Activated CD4-positive, alpha-beta T cell treated with anti-CD3 and anti-CD28 coated beads, Interleukin-2, amount 50 U/mL, for 16 hours (primary cell): ENCODE measurements around the gene ICAM2.
"Not testable (repeated sequence)": the region's sequence is repeated elsewhere in the genome, so short reads cannot be mapped to it uniquely, and the experiment has no call there.

ENCODE experiments used
- DNase-seq: peaks from one replicate; pipeline ENCODE4 v3.0.0-alpha.2; 2020

Gene ICAM2

GRCh38 chr17:64008830-64009229 lies 11.6 kb downstream of the ICAM2 start:
- DNase-seq: no peak

- DNase-seq: no peak
Measured at GRCh38 chr17:64008346-64008745, 12.1 kb downstream of the ICAM2 start.

GRCh38 chr17:64007838-64008282 lies 12.6 kb downstream of the ICAM2 start:
- DNase-seq: no peak

DNA sequence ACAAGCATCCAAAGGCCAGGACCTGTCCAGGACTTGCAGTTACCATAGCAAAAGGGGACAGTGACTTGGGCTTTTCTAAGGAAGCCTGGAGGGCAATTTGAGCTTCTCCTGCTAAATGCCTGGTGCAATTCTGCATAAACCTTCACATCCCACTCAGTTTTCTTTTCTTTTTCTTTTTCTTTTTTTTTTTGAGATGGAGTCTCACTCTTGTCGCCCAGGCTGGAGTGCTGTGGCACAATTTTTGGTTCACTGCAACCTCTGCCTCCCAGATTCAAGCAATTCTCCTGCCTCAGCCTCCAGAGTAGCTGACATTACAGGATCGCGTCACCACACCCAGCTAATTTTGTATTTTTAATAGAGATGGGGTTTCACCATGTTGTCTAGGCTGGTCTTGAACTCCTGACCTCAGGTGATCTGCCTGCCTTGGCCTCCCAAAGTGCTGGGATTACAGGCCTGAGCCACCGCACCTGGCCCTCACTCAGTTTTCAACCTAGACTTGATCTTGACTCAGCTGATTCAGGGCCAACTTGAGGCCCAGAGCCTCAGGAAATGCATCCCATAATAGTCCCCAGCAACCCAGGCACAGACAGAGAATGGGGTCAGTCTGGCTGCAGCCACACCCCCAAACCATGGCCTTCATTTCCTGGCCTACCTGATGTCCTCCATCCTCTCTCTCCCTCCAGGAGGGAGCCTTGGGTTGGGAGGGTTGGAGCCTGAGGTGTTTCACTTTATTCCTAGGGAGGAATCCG lies 13.2 kb downstream of the ICAM2 start:
- DNase-seq: not testable (repeated sequence)

- DNase-seq: no peak
Measured at GRCh38 chr17:64006361-64007088, 13.9 kb downstream of the ICAM2 start.

DNA sequence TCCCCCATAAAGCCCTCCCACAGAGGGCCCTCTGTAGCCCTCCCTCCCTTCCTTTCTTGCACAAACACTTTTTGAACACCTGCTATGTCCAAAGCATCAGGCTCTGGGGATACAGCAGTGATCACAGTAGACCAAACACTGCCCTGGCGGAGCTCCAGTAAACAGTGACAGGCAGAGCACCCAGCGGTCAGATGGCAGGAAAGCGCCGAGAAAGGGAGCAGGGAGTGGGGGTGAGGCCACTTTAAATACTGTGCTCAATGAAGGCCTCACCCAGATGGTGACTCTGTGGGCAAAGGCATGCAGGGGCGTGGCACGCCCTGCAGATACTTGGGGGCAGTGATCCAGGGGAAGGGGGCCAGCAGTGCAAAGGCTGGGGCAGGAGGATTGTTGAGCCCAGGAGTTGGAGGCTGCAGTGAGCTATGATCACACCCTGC lies 14.7 kb downstream of the ICAM2 start:
- DNase-seq: no peak

DNA sequence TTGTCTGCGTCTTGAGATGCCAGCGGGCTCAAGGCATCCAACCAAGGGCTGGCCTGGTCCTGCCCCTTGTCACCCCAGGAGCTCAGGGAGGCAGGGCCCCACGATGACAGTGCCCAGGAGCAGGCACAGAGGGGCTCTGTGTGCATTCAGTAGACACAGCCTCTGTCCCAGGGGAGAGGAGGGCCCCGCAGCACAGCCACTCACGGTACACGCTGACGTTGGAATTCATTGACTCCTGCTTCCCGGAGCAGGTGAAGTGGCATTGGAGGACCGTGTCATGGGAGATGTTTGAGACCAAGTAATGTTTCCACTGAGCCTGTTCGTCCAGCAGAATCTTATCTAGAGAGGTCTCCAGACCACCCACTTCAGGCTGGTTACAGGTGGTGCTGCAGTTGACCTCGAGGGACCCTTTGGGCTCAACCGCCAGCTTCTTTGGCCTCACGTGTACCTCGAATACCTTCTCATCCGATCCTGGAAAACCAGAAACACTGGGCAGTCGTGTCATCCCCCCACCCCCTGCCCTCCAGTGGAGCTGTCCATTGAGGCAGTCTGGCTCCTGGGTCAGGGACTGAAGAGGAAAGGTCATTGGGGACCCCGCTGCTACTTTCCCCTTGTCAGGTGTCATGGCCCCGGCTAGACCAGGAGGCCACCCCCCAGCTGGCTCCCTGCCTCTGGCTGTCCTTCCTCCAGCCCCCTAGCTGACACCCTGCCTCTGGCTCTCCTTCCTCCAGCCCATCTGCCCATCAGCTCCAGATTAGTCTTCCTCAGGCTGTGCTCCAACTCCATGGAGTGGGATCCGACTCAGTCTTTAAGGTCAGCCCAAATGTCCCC lies 15.3 kb downstream of the ICAM2 start:
- DNase-seq: no peak

DNA sequence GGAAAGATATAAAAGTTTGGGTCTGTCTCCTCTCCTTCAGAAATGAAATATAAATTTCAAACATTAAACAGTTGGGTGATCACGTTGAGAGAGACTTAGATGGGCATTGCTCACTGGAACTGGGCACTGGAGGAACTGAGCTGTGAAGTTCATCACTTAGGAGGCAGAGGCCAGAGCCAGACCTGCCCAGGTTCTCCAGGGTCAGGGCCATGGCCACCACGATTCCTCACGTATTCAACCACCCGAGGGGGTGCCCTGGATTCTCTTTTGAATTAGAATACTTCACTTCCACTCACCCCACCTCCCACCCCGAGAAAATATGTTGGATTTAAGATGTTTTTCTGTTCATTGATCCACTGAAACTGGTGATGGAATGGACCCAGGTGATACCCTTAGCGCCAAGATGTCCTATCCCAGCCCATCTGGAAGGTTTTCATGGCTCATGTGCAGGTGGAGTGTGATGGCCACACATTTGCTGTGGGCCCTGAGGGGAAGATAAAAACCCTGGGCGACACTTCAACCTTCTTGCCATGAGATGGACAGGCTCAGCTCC lies 16.1 kb downstream of the ICAM2 start:
- DNase-seq: no peak

- DNase-seq: no peak
Measured at GRCh38 chr17:64003526-64004121, 16.8 kb downstream of the ICAM2 start.

DNA sequence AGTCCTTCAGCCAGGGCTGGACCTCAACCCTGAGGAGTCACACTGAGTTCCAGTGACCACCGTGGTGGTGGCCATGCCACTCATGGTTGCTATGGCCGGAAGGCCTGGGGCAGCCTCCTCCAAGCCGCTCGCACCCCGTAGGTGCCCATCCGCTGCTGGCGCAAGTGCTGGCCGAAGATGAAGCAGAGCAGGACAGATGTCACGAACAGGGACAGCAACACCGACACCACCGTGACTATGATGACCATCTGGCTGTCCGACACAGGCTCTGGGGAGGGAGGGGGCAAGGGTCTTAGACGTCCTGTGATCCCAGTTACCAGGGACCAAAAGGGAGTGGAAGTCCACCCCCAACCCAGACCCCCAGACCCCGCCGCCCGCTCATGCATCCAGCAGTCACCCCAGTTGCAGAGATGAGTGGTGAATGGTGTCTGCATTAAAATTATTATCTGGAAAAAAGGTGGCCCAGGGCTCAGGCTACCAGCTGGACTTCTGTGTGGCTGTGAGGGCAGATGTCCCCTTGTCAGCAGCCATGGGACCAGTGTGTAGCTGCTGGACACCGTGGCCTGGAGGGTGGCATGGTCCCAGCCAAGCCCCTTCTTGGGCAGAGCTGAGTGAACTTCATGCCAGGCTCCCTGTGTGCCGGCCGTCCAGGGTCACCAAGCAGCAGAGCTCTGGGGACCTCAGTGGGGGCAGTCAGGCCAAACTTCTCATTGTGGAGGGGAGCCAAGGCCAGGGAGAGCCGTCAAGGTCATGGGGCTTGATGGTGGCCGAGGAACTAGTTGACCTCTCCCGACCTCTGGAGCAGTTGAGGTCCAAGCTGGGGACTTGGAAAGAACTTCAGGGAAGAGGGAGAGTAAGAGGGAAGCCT lies 17.5 kb downstream of the ICAM2 start:
- no peak for DNase-seq

DNA sequence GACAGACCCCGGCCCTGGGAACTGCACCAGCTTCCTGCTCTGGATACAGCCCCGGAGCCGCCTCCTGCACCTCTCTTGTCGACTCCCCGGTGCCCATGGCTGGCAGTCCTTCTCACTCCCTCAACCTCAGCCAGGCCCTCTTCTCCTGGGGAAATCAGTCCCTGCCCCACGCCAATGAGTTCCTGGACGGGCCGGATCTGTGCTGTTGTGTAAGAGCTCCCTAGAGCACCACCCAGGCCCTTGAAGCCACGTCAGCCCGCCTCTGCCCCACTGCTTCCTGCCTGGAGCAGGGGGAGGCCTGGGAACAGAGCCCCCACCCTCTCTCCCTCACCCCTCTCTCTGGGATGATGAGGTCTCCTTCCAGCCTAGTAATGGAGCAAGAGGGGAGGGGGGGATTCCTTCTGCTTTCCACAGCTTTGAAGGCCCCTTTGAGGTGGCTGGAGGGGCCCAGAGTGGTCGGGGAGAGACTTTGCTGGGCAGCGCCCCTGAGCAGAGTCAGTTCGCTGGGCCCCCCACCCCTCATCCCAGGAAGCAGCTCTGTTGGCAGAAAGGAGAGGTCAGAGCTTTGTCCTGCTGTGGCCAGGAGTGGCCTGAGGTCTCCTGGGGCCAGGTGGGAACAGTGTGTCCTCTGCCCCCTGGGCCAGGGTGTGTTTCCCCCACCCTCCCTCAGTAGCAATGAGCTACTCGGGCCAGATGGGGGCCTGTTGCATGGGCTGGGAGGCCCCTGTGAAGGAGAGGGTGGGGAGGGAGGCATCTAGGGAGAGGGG lies 18.5 kb downstream of the ICAM2 start:
- no peak for DNase-seq

DNA sequence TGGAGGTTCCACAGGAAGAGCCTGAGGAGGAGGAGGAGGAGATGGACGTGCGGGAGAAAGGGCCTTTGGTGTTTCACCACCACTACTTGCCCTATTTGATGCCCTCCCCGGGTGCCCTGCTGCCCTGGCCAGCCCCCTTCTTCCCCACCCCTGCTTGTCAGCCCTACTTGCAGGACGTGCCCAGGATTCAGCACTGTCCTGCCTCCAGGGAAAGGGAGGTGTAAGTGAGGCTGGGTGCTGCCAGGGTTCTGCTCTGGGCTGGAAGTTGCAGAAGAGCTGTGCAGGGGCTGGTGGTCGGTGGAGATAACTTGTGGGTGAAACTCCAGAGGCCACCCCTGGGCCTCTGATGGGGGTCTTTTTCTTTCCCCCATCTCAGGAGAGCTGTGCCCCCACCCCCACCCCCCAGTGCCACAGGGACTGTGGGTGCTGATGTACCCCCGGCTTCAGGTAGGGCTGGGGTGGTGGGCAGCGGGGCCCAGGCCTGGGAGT lies 19.3 kb downstream of the ICAM2 start:
- no peak for DNase-seq

- no peak for DNase-seq
Measured at GRCh38 chr17:63999680-64000531, 20.5 kb downstream of the ICAM2 start.

- DNase-seq: no peak
Measured at GRCh38 chr17:63998721-63999679, 21.4 kb downstream of the ICAM2 start.

GRCh38 chr17:63998050-63998720 lies 22.2 kb downstream of the ICAM2 start, which contains the start of gene PRR29:
Gene PRR29 (plus strand): TSS chr17:63998351. CDS start chr17:63998365, 14 bp downstream.
- DNase-seq: peak; percentile 69

DNA sequence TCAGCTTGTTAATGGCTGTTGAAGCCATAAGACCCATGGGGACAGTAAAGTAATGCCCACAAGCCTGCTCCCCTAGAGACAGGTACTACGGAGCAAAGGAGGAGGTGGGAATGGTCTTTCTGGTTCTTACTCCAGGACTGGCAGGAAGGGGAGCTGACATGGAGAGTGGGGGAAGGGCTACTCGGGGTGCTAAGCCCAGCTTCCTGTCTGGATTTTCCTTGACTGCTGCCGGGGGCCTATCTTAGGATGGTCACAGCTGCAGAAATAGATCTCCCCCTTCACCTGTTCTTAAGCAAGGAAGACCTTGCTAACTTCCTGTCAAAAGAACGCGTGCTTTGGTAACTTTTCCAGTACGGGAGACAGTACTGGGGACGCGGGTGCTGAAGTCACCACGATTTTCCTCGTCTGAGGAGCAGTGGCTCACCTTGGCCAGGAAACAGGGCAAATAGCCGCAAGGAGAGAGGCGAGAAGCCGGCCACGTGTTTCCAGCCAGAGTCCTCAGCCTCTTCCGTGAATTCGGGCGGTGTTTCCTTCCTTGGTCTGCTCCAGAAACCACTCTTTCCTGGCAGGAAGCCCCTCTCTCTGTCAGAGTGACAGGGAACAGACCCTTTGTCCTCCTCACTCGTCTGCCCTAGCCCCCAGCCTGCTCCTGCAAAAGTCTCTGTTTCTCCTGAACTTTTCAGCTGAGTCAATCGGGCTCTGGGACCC lies 22.9 kb downstream of the ICAM2 start:
- no peak for DNase-seq
